ENCODE data around the gene PICALM. TPM values are rescaled to one million over a fixed set of nuclear protein-coding genes. Genes with fewer than 3 reads are reported as not detected.
A peak's percentile ranks its signal among the peaks of the same experiment; 100 is the strongest.

PICALM gene
- total and polyA plus RNA-seq, 9 of the 15 experiments (the other 6 are each of a cell fraction or from before 2014, with no cell fraction given): 41.3 to 990 (median 309) TPM

DNA sequence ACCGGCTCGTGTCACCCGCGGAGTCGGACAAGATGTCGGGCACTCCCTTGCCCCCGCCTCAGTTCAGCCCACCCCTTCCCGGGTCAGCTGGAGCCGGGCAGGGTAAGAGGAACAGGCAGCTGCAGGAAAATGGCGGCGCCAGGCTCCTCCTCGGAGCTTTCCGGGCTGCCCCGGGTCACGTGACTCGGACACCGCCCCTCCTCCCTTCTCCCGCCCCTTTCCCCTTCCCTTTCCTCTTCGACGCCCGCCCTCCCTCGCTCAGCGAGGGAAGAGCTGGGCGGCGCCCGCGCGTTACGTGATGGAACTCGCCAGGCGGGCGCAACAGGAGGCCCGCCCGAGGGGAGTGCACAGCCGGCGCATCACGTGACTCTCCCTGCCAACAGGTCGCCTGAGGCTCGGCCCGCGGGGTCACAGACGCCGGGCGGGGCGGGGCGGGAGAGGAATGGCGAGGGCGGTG is at the start of gene PICALM (continued):
- TF ChIP-seq, protein P1, sequence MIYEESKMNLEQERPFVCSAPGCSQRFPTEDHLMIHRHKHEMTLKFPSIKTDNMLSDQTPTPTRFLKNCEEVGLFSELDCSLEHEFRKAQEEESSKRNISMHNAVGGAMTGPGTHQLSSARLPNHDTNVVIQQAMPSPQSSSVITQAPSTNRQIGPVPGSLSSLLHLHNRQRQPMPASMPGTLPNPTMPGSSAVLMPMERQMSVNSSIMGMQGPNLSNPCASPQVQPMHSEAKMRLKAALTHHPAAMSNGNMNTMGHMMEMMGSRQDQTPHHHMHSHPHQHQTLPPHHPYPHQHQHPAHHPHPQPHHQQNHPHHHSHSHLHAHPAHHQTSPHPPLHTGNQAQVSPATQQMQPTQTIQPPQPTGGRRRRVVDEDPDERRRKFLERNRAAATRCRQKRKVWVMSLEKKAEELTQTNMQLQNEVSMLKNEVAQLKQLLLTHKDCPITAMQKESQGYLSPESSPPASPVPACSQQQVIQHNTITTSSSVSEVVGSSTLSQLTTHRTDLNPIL (CRISPR knock-in tag; IDR thresholded peaks at IDR 0.05): no peak
- no peak for TF ChIP-seq BRCA1 (IDR thresholded peaks at IDR 0.05)
- TF ChIP-seq BRCA1 (CRISPR knock-in tag; IDR thresholded peaks at IDR 0.05): no peak
- peak; percentile 88 for TF ChIP-seq NFRKB (IDR thresholded peaks at IDR 0.05; ENCODE audit: low read depth)
- no peak for TF ChIP-seq DDX20 (tag; IDR thresholded peaks at IDR 0.05; ENCODE audit: low read depth)
- TF ChIP-seq ERF (CRISPR knock-in tag; IDR thresholded peaks at IDR 0.05): no peak
- TF ChIP-seq ZNF785 (CRISPR knock-in tag; IDR thresholded peaks at IDR 0.05): no peak
- TF ChIP-seq TCF7L2 (IDR thresholded peaks at IDR 0.05; ENCODE audit: low read depth, low read length): no peak
- TF ChIP-seq, protein P2, sequence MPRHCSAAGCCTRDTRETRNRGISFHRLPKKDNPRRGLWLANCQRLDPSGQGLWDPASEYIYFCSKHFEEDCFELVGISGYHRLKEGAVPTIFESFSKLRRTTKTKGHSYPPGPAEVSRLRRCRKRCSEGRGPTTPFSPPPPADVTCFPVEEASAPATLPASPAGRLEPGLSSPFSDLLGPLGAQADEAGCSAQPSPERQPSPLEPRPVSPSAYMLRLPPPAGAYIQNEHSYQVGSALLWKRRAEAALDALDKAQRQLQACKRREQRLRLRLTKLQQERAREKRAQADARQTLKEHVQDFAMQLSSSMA (CRISPR knock-in tag; IDR thresholded peaks at IDR 0.05): no peak
- no peak for TF ChIP-seq LEF1 (IDR thresholded peaks at IDR 0.05)
- TF ChIP-seq, protein P3, sequence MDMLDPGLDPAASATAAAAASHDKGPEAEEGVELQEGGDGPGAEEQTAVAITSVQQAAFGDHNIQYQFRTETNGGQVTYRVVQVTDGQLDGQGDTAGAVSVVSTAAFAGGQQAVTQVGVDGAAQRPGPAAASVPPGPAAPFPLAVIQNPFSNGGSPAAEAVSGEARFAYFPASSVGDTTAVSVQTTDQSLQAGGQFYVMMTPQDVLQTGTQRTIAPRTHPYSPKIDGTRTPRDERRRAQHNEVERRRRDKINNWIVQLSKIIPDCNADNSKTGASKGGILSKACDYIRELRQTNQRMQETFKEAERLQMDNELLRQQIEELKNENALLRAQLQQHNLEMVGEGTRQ (CRISPR knock-in tag; IDR thresholded peaks at IDR 0.05): peak; percentile 96
- TF ChIP-seq PML (IDR thresholded peaks at IDR 0.05; ENCODE audit: low read length): no peak
- no peak for TF ChIP-seq IRF2 (CRISPR knock-in tag; IDR thresholded peaks at IDR 0.05)
- peak; percentile 86 for TF ChIP-seq CTBP1 (IDR thresholded peaks at IDR 0.05; ENCODE audit: borderline replicate concordance)
- TF ChIP-seq OTX1 (CRISPR knock-in tag; IDR thresholded peaks at IDR 0.05): no peak
- no peak for TF ChIP-seq PTRF (tag; IDR thresholded peaks at IDR 0.05)
- peak; percentile 89 to 91 for TF ChIP-seq NRF1 (conservative IDR thresholded peaks at IDR 0.05 in 1 of 2, IDR thresholded peaks at IDR 0.05 in 1 of 2)
- no peak for TF ChIP-seq MAFK (IDR thresholded peaks at IDR 0.05; ENCODE audit: low read length)
- TF ChIP-seq, protein P4, sequence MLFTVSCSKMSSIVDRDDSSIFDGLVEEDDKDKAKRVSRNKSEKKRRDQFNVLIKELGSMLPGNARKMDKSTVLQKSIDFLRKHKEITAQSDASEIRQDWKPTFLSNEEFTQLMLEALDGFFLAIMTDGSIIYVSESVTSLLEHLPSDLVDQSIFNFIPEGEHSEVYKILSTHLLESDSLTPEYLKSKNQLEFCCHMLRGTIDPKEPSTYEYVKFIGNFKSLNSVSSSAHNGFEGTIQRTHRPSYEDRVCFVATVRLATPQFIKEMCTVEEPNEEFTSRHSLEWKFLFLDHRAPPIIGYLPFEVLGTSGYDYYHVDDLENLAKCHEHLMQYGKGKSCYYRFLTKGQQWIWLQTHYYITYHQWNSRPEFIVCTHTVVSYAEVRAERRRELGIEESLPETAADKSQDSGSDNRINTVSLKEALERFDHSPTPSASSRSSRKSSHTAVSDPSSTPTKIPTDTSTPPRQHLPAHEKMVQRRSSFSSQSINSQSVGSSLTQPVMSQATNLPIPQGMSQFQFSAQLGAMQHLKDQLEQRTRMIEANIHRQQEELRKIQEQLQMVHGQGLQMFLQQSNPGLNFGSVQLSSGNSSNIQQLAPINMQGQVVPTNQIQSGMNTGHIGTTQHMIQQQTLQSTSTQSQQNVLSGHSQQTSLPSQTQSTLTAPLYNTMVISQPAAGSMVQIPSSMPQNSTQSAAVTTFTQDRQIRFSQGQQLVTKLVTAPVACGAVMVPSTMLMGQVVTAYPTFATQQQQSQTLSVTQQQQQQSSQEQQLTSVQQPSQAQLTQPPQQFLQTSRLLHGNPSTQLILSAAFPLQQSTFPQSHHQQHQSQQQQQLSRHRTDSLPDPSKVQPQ (CRISPR knock-in tag; IDR thresholded peaks at IDR 0.05; ENCODE audit: borderline replicate concordance): no peak
- TF ChIP-seq ZNF717 (CRISPR knock-in tag; IDR thresholded peaks at IDR 0.05): no peak
- TF ChIP-seq SAP30 (IDR thresholded peaks at IDR 0.05; ENCODE audit: borderline replicate concordance, insufficient read depth, low read depth, low read length, poor library complexity, severe bottlenecking): no peak
- TF ChIP-seq TEAD2 (tag; IDR thresholded peaks at IDR 0.05): no peak
- TF ChIP-seq, protein P5, sequence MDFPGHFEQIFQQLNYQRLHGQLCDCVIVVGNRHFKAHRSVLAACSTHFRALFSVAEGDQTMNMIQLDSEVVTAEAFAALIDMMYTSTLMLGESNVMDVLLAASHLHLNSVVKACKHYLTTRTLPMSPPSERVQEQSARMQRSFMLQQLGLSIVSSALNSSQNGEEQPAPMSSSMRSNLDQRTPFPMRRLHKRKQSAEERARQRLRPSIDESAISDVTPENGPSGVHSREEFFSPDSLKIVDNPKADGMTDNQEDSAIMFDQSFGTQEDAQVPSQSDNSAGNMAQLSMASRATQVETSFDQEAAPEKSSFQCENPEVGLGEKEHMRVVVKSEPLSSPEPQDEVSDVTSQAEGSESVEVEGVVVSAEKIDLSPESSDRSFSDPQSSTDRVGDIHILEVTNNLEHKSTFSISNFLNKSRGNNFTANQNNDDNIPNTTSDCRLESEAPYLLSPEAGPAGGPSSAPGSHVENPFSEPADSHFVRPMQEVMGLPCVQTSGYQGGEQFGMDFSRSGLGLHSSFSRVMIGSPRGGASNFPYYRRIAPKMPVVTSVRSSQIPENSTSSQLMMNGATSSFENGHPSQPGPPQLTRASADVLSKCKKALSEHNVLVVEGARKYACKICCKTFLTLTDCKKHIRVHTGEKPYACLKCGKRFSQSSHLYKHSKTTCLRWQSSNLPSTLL (IDR thresholded peaks at IDR 0.05): no peak

Data from K562 (cell line).